Stomach (tissue), 4 donors: ENCODE data around the gene CHCHD3.

ENCODE experiments used
- CTCF ChIP-seq, 7 experiments: fragments of 450-650 bp in 4 of 7; fragments of 200-600 bp in 3 of 7; sonication (generic) in 3 of 7; IDR thresholded peaks; one replicate each; pipeline ENCODE4 v1.5.1; 2016 to 2019; ENCODE audit warnings: antibody characterized with exemption in 7 of 7, control low read depth in 2 of 7, mild to moderate bottlenecking in 1 of 7
- EP300 ChIP-seq: sonication (generic); formaldehyde crosslinking; IDR thresholded peaks from one replicate; pipeline ENCODE4 v1.6.1; 2017; ENCODE audit warnings: antibody characterized with exemption
- POLR2A ChIP-seq, 4 donors: fragments of 450-650 bp; IDR thresholded peaks; one replicate each; pipeline ENCODE4 v1.6.1; 2016; ENCODE audit warnings: antibody characterized with exemption in 4 of 4, control low read depth in 2 of 4, mild to moderate bottlenecking in 1 of 4, moderate library complexity in 1 of 4
- POLR2AphosphoS5 ChIP-seq, 3 donors: sonication (generic); formaldehyde crosslinking; IDR thresholded peaks; one replicate each; pipeline ENCODE4 v1.6.1; 2016; ENCODE audit warnings: antibody characterized with exemption in 3 of 3

- TF ChIP-seq EP300 (no peak), CTCF (IDR thresholded peaks at IDR 0.05) (no peak), POLR2A (IDR thresholded peaks at IDR 0.05) (no peak), POLR2AphosphoS5 (IDR thresholded peaks at IDR 0.05) (no peak)
Observed at GRCh38 chr7:133115596-133115995, 33.7 kb upstream of the CHCHD3 start.
